GM18526 (cell line): ENCODE data around the gene ZNF407.

ENCODE experiments used
- POLR2A ChIP-seq: IDR thresholded peaks from 3 replicates; pipeline ENCODE4 v1.6.1; 2011; ENCODE audit not compliant: insufficient read length; ENCODE audit errors: extremely low read depth

ZNF407 gene

DNA sequence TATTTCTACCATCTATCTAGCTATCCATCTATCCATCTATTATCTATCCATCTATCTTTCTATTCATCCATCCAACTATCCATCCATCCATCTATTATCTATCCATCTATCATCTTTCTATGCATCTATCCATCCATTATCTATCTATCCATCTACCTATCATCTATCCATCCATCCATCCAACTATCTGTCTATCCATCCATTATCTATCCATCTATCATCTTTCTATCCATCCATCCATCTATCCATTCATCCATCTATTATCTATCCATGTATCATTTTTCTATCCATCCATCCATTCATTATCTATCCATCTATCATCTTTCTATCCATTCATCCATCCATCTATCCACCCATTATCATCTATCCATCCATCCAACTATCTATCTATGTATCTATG is 24.6 kb upstream of the ZNF407 start:
- no peak for TF ChIP-seq POLR2A

DNA sequence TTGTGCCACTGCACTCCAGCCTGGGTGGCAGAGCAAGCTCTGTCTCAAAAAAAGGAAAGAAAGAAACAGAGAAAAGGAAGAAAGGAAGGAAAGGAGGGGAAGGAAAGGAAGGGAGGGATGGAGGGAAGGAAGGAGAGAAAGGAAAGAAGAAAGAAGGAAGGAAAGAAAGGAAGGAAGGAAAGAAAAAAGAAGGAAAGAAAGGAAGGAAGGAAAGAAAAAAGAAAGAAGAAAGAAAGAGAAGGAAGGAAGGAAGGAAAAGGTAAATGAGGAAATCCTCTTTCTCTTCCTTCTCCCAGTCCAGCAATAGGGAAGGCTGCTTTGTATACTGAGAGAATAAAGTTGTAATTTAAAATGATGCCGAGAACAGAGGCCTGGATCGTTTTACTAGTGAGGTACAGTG is 22.8 kb upstream of the ZNF407 start:
- no peak for TF ChIP-seq POLR2A

DNA sequence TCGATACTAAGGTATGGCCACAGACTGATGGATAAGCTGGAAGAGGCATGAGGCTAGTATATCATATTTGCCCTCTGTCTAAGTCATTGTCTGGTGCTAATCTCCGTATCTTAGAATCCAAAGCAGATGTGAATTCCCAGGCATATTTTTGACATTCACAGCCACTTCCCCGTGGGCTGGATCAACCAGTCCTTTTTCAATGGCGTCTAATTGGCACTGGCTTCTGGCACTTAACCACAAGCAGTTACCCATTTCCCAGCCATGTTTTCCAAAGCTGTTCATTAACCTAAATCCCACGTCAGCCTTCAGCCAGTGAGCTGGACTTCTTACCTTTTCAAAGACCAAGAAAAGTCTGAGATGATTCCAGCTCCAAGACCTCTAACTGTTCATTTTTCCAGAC is 20.7 kb upstream of the ZNF407 start:
- no peak for TF ChIP-seq POLR2A

DNA sequence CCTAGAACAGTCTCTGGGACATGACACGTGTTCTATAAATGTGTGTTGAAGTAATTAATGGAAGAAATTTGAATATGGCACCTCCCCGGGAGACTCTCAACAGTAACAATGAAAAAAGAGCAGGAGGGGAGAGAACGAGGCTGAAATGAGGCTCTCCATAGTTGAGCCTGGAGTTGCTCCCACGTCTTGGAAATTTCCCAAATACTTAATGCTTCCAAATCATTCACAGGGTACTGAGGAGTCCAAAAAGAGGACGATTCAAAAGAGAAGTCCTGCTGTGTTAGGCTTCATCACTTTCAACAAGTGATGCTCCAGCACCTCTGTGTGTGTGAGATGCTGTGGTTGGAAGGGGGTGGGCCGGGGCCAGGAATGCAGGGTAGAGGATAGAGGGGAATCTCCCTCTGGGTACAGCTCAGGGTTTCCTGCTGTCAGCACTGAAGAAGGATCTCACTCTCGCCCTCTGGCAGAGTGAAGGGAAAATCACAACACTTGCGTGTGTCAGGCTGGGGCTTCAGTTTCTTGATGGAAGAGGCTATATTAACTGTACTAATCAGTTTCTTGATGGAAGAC is 18.1 kb upstream of the ZNF407 start:
- no peak for TF ChIP-seq POLR2A

DNA sequence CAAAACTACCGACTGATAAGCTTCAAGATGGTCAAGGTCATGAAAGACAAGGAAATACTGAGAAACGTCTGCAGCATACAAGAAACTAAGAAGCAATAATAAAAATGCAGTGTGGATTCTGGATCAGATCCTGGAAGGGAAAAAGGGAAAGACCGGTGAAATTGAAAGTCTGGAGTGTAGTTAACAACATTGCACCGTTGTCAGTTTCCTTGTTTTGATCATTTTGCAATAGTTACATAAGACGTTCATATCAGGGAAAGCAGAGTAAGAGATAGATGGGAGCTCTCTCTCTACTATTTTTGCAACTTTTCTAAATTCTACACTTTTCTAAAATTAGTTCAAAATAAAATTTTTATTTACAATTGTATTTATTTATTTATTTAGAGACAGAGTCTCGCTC is 15.0 kb upstream of the ZNF407 start:
- no peak for TF ChIP-seq POLR2A

DNA sequence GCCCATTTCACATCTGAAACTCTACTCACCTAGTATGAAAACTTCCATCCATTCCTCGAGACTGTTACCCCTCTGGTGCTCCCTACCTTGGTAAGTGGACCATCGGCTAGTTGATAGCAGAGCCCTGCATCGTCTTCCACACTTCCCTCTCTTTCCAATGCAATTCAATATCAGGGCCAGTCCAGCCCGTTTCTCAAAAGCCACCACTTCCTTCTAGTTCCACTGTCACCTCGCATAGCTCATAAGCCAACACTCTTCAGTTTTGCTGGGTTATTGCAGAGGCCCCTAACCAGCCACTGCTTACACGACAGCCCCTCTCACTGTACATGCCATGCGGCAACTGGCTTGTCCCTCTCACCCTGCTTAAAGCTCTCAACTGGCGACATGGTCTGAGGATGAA is 10.2 kb upstream of the ZNF407 start:
- TF ChIP-seq POLR2A = no peak

DNA sequence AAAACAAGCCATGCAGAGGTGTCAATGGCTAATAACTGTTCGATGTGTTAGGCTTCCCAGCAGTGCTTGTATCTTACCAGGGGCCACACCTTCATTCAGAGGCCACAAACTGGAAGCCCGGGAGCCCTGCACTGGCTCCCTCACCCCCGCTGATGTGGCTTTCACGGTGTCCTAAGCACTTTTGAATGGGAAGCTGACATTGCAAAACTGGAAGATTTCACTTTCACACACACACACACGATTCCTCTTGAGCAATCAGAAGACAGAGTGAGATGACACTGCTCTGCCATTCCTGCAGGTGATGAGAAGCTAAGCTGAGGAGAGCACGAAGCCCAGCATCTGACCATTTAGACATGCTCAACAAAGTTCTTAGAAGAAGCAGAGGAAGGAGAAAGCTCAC is 8.6 kb upstream of the ZNF407 start:
- no peak for TF ChIP-seq POLR2A

DNA sequence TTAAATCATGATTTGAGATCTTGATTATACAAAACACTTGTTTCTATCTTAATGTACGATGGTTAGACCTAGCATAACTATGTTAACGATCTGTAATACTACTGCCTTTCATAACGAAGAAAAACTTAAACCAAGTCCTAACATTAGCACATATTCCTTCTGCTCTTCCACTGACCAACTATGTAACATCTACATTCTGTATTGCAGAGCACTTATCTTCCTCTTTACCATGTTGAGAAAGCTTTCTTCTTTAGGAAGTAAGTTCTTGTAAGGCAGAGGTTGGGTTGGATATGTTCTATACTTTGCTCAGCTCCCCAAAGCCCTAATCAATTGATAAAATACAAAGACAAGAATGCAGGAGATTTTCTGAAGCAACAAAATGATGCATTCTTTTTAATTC is 7.9 kb upstream of the ZNF407 start:
- TF ChIP-seq POLR2A = no peak

DNA sequence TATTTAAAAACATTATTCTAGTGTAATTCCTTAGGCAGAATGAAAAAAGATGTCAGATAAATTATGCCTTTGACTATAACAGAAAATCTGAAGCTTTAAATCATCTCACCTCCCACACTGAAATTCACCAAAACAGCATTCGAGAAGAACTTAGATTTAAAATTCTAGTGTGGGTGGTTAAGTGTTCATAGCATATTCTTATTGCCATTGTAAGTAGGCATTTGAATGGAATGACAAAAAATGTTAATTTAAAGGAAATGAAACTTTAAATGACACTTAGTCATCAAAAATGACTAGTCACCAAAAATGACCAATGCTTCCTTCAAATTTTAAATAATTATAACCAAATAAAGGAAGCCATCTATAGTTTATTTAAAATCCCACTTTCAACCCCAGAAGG is 7.0 kb upstream of the ZNF407 start:
- TF ChIP-seq POLR2A = no peak

DNA sequence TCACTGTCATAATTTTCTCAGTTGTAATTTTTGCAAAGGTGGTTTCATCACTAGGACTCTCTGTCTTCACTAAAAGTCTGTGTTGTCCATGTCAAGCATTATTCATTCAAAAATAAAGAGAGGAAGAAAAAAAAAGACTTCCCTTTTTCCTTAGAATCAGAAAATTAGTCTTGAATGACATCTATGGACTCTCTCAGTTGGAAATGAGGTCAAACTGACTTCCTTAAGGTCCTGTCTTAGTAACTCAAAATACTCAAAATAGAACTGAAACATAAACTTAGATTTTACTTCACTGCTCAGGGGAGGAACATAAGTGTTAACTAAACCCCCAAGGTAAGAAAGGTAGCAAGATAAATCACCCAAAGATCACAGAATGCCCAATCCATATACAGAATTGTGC is 2.2 kb upstream of the ZNF407 start:
- TF ChIP-seq POLR2A = no peak

DNA sequence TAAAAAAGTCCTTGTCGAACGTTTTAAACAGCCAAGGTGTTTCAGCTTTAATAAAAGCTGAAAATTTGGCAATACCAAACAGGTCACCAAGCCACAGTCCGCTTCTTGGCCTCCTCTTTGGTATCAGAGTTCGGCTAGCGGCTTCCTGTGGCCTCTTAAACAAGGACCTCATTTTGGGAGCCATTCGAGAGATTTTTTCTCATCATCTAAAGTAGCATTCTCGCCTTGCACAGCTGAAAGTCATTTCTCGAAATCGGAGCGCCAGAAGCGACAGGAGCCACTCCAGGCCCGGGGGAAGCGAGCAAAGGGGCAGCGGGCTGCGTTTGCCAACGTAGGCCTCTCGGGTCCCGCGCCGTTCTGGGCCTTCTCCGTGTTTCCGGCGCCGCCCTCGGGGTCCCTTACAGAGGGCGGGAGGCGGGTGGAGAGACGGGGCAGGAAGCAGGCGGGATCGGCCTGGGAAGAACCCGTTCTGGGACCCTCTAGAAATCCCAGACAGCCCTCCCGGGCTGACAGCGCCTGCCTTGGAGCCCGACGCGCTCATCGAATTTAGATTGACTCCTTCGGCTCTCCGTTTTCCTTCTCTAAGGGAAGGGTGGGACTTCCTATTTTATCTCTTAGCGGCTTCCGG is 522 bp upstream of the ZNF407 start:
- TF ChIP-seq POLR2A = no peak

DNA sequence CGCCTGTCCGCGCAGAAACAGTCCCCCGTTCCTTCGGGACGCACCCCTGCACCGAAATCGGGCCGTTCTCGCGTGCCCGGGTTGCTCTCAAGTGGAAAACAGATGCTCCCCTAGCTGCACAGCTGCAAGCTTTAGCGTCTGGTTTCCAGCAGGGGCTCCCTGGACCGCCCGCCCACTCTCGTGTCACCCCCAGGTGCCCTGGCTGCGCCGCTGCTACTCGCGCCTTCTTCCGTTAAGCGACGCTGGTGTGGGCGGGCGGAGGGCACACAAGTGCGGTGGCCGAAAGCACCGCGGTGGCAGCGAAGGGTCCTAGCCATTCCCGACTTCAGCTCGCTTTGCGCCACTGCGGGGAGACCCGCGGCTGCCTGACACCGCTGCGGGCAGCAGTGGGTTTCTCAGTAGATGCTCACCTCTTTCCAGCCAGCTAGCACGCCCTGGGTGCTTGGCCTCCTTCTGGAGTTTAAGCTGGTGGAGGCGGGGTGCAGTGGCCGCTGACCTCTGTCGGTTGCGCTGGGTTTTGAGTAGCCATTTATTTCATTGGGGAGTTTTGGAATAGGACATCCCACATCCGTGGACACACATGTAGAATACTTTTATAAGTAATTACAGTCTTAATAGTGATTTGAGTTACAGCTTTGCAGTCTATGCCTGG is 806 bp downstream of the ZNF407 start:
- TF ChIP-seq POLR2A = no peak

DNA sequence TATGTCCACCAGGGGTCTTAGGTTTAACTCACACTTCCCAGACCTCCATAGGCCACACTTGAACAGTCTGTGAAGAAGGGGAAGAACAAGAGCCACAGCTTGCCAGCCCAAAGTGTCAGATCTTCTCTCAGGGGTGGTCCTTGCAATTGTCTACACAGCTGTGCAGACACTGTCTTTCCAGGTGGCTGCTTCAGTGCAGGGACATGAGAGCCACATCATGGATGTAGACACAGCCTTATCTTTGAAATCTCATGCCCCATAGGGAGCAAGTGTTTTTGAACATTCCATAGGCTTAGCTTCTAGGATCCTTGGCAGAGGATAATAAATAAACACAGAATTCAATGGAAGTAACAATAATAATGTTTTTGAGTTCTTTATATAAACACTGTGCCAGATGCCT is 6.7 kb downstream of the ZNF407 start:
- TF ChIP-seq POLR2A = no peak

DNA sequence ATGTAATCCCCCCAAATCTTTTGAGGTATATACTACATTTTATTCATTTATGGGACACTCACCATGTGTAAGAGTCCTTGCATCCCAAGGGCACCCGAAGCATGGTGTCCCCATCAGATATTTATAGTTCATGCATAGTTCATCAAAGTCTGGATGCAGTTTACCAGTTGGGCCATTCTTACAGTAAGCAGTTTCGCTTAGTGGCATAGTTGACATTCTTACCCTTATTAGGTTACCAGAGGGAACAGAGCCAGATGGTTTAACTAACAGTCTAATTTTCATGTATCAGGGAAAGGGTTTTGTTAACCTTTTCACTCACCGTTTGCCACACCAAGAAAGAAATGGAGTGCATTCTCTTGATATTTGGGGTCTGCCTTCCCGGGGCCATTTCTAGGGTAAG is 7.1 kb downstream of the ZNF407 start:
- no peak for TF ChIP-seq POLR2A

DNA sequence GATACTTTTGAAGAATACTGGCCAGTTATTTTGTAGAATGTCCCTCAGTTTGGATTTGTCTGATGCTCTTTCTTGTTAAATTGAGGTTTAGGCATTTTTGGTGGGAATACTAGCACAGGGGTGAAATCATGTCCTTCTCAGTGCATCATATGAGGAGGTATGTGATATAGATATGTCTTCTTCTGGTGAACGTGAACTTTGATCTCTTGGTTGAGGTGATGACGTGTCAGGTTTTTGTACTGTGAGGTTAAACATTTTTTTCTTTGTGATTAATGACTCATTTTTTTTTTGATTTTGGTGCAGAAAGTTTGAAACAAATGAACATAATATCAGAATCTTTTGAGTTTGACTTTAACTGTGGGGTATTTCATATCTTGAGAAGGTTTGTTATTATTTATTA is 11.0 kb downstream of the ZNF407 start:
- TF ChIP-seq POLR2A = no peak

DNA sequence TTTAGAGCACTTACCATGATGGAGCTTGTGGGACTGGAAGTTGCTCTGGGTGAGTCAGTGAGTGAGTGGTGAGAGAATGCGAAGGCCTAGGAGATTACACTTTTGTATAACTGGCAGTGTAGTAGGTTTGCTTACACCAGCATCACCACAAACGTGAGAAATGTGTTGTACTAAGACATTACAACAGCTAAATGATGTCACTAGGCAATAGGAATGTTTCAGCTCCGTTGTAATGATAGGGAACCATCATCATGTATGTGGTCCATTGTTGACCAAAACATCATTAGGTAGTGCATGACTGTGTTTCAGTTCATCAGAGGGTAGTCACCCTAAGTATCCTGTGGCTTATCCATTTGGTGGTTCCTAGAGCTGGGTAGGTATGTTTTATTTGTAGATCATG is 11.9 kb downstream of the ZNF407 start:
- no peak for TF ChIP-seq POLR2A
